ENCODE data around the gene IL1RAPL1.
"Not testable (repeated sequence)": the region's sequence is repeated elsewhere in the genome, so short reads cannot be mapped to it uniquely, and the experiment has no call there.

The IL1RAPL1 gene

GRCh38 chrX:28800671-28801070, 213.4 kb downstream of the IL1RAPL1 start:
- not testable (repeated sequence) for DNase-seq

- no peak for DNase-seq
Measured at GRCh38 chrX:28802625-28803024, 215.4 kb downstream of the IL1RAPL1 start.

GRCh38 chrX:28835991-28836390, 248.7 kb downstream of the IL1RAPL1 start:
- no peak for DNase-seq

- DNase-seq: no peak
Measured at GRCh38 chrX:28843817-28844216, 256.6 kb downstream of the IL1RAPL1 start.

GRCh38 chrX:28847423-28847822, 260.2 kb downstream of the IL1RAPL1 start:
- no peak for DNase-seq

GRCh38 chrX:28848707-28849106, 261.5 kb downstream of the IL1RAPL1 start:
- no peak for DNase-seq

- no peak for DNase-seq
Measured at GRCh38 chrX:28850955-28851354, 263.7 kb downstream of the IL1RAPL1 start.

- no peak for DNase-seq
Measured at GRCh38 chrX:28851871-28852270, 264.6 kb downstream of the IL1RAPL1 start.

GRCh38 chrX:28854637-28855036, 267.4 kb downstream of the IL1RAPL1 start:
- no peak for DNase-seq

GRCh38 chrX:28876408-28876807, 289.2 kb downstream of the IL1RAPL1 start:
- DNase-seq: no peak

- DNase-seq: no peak
Measured at GRCh38 chrX:28876901-28877300, 289.7 kb downstream of the IL1RAPL1 start.

GRCh38 chrX:28880136-28880535, 292.9 kb downstream of the IL1RAPL1 start:
- DNase-seq: no peak

GRCh38 chrX:28884823-28885222, 297.6 kb downstream of the IL1RAPL1 start:
- no peak for DNase-seq

GRCh38 chrX:28888416-28888815, 301.2 kb downstream of the IL1RAPL1 start:
- DNase-seq: no peak

GRCh38 chrX:28889591-28890090, 302.4 kb downstream of the IL1RAPL1 start:
- no peak for DNase-seq

GRCh38 chrX:28901637-28902036, 314.4 kb downstream of the IL1RAPL1 start:
- no peak for DNase-seq

GRCh38 chrX:28910487-28910886, 323.2 kb downstream of the IL1RAPL1 start:
- DNase-seq: no peak

- peak; percentile 25 to 30 for DNase-seq
Measured at GRCh38 chrX:28920153-28920943, 333.1 kb downstream of the IL1RAPL1 start.

GRCh38 chrX:28922106-28922505, 334.9 kb downstream of the IL1RAPL1 start:
- DNase-seq: no peak

GRCh38 chrX:28946846-28947245, 359.6 kb downstream of the IL1RAPL1 start:
- no peak for DNase-seq

- DNase-seq: no peak
Measured at GRCh38 chrX:28960063-28960462, 372.8 kb downstream of the IL1RAPL1 start.

- DNase-seq: no peak
Measured at GRCh38 chrX:28966331-28966730, 379.1 kb downstream of the IL1RAPL1 start.

- DNase-seq: no peak
Measured at GRCh38 chrX:28969126-28969525, 381.9 kb downstream of the IL1RAPL1 start.

- no peak for DNase-seq
Measured at GRCh38 chrX:28979877-28980276, 392.6 kb downstream of the IL1RAPL1 start.

- DNase-seq: no peak
Measured at GRCh38 chrX:28981952-28982351, 394.7 kb downstream of the IL1RAPL1 start.
